K562 (cell line): ENCODE measurements around the gene CRTC3. TPM values are rescaled to one million over a fixed set of nuclear protein-coding genes. Genes with fewer than 3 reads are reported as not detected.

Experiments used
- CAMTA2 ChIP-seq: fragments of 250-450 bp; sonication (Bioruptor Pico); conservative IDR thresholded peaks from 2 replicates; pipeline ENCODE4 v1.5.1; 2022
- CREM ChIP-seq: IDR thresholded peaks from 2 replicates; pipeline ENCODE4 v1.6.1; 2014; ENCODE audit warnings: antibody characterized with exemption, low read depth
- ETV6 ChIP-seq, 3 experiments: fragments of 150-350 bp in 1 of 3; sonication (generic) in 1 of 3; formaldehyde crosslinking in 1 of 3; IDR thresholded peaks; 2 replicates each; pipeline versions ENCODE4 v1.6.1 to v1.8.0; 2014 to 2022; ENCODE audit warnings: borderline replicate concordance in 2 of 3, low read depth in 2 of 3, antibody characterized with exemption in 1 of 3, low read length in 1 of 3, mild to moderate bottlenecking in 1 of 3, missing genetic modification reagents in 1 of 3
- MCM2 ChIP-seq: fragments of 450-650 bp; IDR thresholded peaks from 2 replicates; pipeline ENCODE4 v1.6.1; 2017; ENCODE audit warnings: low read depth, mild to moderate bottlenecking
- NBN ChIP-seq: fragments of 450-650 bp; IDR thresholded peaks from 2 replicates; pipeline ENCODE4 v1.6.1; 2016; ENCODE audit warnings: low read depth, mild to moderate bottlenecking
- SMARCE1 ChIP-seq: fragments of 450-650 bp; IDR thresholded peaks from 2 replicates; pipeline ENCODE4 v1.7.1; 2016; ENCODE audit warnings: mild to moderate bottlenecking
- SUPT5H ChIP-seq: fragments of 450-650 bp; IDR thresholded peaks from 2 replicates; pipeline ENCODE4 v1.6.1; 2016
- TBP ChIP-seq: optimal IDR thresholded peaks from 2 replicates; pipeline ENCODE3; 2011; ENCODE audit warnings: low read depth, low read length, improper control_type of control experiment
- TCF3 ChIP-seq: sonication (generic); formaldehyde crosslinking; IDR thresholded peaks from 2 replicates; pipeline ENCODE4 v1.4.0; 2020; ENCODE audit warnings: mild to moderate bottlenecking, missing genetic modification reagents
- ZEB2 ChIP-seq: fragments of 450-650 bp; IDR thresholded peaks from 2 replicates; pipeline ENCODE4 v1.6.1; 2016
- ZNF263 ChIP-seq: sonication (generic); formaldehyde crosslinking; IDR thresholded peaks from 2 replicates; pipeline ENCODE4 v1.8.0; 2022; ENCODE audit warnings: mild to moderate bottlenecking, missing genetic modification reagents, borderline replicate concordance
- ZNF431 ChIP-seq: sonication (generic); formaldehyde crosslinking; IDR thresholded peaks from 2 replicates; pipeline ENCODE4 v1.8.0; 2022; ENCODE audit warnings: mild to moderate bottlenecking, missing genetic modification reagents
- polyA plus RNA-seq, 8 experiments: library from polyadenylated mRNA; depleted of rRNA in 4 of 8; stranded (reverse) in 5 of 8; unstranded in 3 of 8; fragments of >200 nt; fragmentation: Nextera tagmentation in 2 of 8; fragmentation: Illumina TruSeq in 1 of 8; extraction: Ambion mirVana in 2 of 8; extraction: Trizol in 1 of 8; gene quantifications; 2 replicates each; pipeline versions ENCODE4 v1.2.1 to v1.2.3, GENCODE V29; 2011 to 2014; ENCODE audit warnings: inconsistent platforms in 1 of 8, missing spikeins in 1 of 8
- total RNA-seq, 7 experiments: library from RNA; depleted of rRNA in 6 of 7; stranded (reverse); fragments of >200 nt in 6 of 7; fragmentation: Illumina TruSeq in 2 of 7; extraction: Trizol in 2 of 7; gene quantifications; 2 replicates each; pipeline versions ENCODE4 v1.2.1 to v1.2.3, GENCODE V29; 2011 to 2021; ENCODE audit warnings: low replicate concordance in 1 of 7
- TF ChIP-seq, protein P1 (sequence below), 2 experiments: fragments of 450-650 bp; conservative IDR thresholded peaks; 2 replicates each; pipeline ENCODE4 v1.6.1; 2017; ENCODE audit warnings: mild to moderate bottlenecking in 2 of 2, moderate library complexity in 2 of 2
- TF ChIP-seq, protein P2 (sequence below): sonication (generic); formaldehyde crosslinking; IDR thresholded peaks from 2 replicates; pipeline ENCODE4 v1.8.0; 2023; ENCODE audit warnings: mild to moderate bottlenecking, missing genetic modification reagents
- TF ChIP-seq, protein P3 (sequence below): fragments of 450-650 bp; IDR thresholded peaks from 2 replicates; pipeline ENCODE4 v1.6.1; 2017; ENCODE audit warnings: antibody characterized with exemption, mild to moderate bottlenecking
- TF ChIP-seq, protein P4 (sequence below): fragments of 450-650 bp; conservative IDR thresholded peaks from 2 replicates; pipeline ENCODE4 v1.6.1; 2016; ENCODE audit warnings: missing genetic modification characterization, low read depth, mild to moderate bottlenecking, missing compliant biosample characterization, moderate library complexity
- TF ChIP-seq, protein P5 (sequence below): fragments of 250-450 bp; sonication (Bioruptor Pico); IDR thresholded peaks from 2 replicates; pipeline ENCODE4 v1.4.0; 2020
- TF ChIP-seq, protein P6 (sequence below): sonication (generic); formaldehyde crosslinking; IDR thresholded peaks from 2 replicates; pipeline ENCODE4 v1.8.0; 2022; ENCODE audit warnings: missing genetic modification reagents, mild to moderate bottlenecking, borderline replicate concordance

Gene CRTC3
- total and polyA plus RNA-seq, 9 of the 15 experiments (the other 6 are each of a cell fraction or from before 2014, with no cell fraction given): 1.2 to 19.0 (median 11.6) TPM

DNA sequence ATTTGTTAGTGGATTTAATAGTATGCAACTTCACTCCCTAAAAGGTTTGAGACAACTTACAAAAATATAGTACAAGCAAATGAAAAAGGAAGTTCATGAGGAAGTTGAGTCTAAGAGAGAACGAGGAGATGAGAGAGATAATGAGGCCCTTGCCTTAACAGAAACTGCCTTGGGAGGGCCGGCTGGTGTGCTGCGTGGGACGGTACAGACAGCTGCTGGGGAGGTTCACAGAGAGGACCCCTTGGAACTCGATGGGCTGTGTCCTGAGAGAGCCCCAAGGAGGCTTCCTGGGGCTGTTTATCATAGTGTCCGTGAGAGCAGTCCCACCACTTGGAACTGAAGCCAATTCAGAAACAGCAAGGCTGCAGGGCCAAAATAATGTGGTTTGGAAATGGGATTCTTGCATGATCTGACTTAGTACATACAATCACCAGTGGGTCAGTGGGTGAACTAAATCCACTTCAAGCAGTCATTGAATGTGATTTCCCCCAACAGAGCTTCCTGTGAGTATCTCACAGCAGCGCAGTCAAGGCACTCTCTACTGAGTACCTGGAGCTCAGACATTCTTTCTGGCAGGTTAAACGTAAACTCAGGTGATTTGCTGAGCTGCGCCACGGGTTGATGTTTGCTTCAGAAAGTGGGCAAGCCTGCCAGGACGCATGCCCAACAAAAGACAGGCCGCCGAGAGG, 90.8 kb downstream of the CRTC3 start (continued):
- TF ChIP-seq ZEB2 (no peak), ZNF431 (CRISPR knock-in tag) (no peak), TCF3 (no peak), ZNF263 (CRISPR knock-in tag) (no peak), MCM2 (no peak), TBP (peak; percentile 17), CREM (no peak), CAMTA2 (no peak), SUPT5H (no peak), SMARCE1 (peak; percentile 77), NBN (peak; percentile 32; the same call in 1 of the 2 replicates), ETV6 (IDR thresholded peaks at IDR 0.05; ENCODE audit: borderline replicate concordance in 1 of 2, low read depth in 2 of 2, low read length in 1 of 2) (peak in 1 of 2 experiments; percentile 33; a peak in 1 of 4 replicates), ETV6 (CRISPR knock-in tag; IDR thresholded peaks at IDR 0.05; ENCODE audit: borderline replicate concordance) (no peak)
- TF ChIP-seq, protein P1, sequence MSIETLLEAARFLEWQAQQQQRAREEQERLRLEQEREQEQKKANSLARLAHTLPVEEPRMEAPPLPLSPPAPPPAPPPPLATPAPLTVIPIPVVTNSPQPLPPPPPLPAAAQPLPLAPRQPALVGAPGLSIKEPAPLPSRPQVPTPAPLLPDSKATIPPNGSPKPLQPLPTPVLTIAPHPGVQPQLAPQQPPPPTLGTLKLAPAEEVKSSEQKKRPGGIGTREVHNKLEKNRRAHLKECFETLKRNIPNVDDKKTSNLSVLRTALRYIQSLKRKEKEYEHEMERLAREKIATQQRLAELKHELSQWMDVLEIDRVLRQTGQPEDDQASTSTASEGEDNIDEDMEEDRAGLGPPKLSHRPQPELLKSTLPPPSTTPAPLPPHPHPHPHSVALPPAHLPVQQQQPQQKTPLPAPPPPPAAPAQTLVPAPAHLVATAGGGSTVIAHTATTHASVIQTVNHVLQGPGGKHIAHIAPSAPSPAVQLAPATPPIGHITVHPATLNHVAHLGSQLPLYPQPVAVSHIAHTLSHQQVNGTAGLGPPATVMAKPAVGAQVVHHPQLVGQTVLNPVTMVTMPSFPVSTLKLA (conservative IDR thresholded peaks at IDR 0.05): peak in 1 of 2 experiments; percentile 50; a peak in 2 of 4 replicates
- TF ChIP-seq, protein P2, sequence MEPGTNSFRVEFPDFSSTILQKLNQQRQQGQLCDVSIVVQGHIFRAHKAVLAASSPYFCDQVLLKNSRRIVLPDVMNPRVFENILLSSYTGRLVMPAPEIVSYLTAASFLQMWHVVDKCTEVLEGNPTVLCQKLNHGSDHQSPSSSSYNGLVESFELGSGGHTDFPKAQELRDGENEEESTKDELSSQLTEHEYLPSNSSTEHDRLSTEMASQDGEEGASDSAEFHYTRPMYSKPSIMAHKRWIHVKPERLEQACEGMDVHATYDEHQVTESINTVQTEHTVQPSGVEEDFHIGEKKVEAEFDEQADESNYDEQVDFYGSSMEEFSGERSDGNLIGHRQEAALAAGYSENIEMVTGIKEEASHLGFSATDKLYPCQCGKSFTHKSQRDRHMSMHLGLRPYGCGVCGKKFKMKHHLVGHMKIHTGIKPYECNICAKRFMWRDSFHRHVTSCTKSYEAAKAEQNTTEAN (CRISPR knock-in tag): no peak
- TF ChIP-seq, protein P3, sequence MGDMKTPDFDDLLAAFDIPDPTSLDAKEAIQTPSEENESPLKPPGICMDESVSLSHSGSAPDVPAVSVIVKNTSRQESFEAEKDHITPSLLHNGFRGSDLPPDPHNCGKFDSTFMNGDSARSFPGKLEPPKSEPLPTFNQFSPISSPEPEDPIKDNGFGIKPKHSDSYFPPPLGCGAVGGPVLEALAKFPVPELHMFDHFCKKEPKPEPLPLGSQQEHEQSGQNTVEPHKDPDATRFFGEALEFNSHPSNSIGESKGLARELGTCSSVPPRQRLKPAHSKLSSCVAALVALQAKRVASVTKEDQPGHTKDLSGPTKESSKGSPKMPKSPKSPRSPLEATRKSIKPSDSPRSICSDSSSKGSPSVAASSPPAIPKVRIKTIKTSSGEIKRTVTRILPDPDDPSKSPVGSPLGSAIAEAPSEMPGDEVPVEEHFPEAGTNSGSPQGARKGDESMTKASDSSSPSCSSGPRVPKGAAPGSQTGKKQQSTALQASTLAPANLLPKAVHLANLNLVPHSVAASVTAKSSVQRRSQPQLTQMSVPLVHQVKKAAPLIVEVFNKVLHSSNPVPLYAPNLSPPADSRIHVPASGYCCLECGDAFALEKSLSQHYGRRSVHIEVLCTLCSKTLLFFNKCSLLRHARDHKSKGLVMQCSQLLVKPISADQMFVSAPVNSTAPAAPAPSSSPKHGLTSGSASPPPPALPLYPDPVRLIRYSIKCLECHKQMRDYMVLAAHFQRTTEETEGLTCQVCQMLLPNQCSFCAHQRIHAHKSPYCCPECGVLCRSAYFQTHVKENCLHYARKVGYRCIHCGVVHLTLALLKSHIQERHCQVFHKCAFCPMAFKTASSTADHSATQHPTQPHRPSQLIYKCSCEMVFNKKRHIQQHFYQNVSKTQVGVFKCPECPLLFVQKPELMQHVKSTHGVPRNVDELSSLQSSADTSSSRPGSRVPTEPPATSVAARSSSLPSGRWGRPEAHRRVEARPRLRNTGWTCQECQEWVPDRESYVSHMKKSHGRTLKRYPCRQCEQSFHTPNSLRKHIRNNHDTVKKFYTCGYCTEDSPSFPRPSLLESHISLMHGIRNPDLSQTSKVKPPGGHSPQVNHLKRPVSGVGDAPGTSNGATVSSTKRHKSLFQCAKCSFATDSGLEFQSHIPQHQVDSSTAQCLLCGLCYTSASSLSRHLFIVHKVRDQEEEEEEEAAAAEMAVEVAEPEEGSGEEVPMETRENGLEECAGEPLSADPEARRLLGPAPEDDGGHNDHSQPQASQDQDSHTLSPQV: peak; percentile 62
- TF ChIP-seq, protein P4, sequence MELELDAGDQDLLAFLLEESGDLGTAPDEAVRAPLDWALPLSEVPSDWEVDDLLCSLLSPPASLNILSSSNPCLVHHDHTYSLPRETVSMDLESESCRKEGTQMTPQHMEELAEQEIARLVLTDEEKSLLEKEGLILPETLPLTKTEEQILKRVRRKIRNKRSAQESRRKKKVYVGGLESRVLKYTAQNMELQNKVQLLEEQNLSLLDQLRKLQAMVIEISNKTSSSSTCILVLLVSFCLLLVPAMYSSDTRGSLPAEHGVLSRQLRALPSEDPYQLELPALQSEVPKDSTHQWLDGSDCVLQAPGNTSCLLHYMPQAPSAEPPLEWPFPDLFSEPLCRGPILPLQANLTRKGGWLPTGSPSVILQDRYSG (tag): no peak
- TF ChIP-seq, protein P5, sequence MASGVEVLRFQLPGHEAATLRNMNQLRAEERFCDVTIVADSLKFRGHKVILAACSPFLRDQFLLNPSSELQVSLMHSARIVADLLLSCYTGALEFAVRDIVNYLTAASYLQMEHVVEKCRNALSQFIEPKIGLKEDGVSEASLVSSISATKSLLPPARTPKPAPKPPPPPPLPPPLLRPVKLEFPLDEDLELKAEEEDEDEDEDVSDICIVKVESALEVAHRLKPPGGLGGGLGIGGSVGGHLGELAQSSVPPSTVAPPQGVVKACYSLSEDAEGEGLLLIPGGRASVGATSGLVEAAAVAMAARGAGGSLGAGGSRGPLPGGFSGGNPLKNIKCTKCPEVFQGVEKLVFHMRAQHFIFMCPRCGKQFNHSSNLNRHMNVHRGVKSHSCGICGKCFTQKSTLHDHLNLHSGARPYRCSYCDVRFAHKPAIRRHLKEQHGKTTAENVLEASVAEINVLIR: no peak
- TF ChIP-seq, protein P6, sequence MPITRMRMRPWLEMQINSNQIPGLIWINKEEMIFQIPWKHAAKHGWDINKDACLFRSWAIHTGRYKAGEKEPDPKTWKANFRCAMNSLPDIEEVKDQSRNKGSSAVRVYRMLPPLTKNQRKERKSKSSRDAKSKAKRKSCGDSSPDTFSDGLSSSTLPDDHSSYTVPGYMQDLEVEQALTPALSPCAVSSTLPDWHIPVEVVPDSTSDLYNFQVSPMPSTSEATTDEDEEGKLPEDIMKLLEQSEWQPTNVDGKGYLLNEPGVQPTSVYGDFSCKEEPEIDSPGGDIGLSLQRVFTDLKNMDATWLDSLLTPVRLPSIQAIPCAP (CRISPR knock-in tag): no peak
